ENCODE data around the gene BLOC1S5. TPM values are rescaled to one million over a fixed set of nuclear protein-coding genes. Genes with fewer than 3 reads are reported as not detected.

Gene BLOC1S5
- total RNA-seq, 4 donors from 2014 or later, result 9.6 to 18.8 (median 14.9) TPM

DNA sequence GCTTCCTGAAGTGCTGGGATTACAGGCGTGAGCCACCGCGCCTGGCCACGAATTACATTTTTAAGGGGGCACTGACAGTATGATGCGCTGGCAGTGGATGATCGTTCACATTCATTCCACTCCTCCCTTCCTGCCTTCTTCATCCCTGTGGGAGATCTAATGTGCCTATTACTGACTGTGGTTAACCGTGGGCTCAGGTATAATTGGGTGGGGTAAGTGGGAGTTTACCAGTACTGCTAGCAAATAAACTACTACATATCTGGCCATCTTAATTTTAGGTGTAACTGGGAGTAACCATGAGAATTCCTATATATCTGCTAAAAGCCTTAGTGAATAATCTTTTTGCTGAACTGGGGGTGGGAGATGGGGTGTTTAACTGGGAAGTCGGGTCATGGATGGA is 6.5 kb upstream of the BLOC1S5 start:
- TF ChIP-seq, protein P1, sequence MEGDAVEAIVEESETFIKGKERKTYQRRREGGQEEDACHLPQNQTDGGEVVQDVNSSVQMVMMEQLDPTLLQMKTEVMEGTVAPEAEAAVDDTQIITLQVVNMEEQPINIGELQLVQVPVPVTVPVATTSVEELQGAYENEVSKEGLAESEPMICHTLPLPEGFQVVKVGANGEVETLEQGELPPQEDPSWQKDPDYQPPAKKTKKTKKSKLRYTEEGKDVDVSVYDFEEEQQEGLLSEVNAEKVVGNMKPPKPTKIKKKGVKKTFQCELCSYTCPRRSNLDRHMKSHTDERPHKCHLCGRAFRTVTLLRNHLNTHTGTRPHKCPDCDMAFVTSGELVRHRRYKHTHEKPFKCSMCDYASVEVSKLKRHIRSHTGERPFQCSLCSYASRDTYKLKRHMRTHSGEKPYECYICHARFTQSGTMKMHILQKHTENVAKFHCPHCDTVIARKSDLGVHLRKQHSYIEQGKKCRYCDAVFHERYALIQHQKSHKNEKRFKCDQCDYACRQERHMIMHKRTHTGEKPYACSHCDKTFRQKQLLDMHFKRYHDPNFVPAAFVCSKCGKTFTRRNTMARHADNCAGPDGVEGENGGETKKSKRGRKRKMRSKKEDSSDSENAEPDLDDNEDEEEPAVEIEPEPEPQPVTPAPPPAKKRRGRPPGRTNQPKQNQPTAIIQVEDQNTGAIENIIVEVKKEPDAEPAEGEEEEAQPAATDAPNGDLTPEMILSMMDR (IDR thresholded peaks at IDR 0.05; ENCODE audit: low read depth), result no peak

DNA sequence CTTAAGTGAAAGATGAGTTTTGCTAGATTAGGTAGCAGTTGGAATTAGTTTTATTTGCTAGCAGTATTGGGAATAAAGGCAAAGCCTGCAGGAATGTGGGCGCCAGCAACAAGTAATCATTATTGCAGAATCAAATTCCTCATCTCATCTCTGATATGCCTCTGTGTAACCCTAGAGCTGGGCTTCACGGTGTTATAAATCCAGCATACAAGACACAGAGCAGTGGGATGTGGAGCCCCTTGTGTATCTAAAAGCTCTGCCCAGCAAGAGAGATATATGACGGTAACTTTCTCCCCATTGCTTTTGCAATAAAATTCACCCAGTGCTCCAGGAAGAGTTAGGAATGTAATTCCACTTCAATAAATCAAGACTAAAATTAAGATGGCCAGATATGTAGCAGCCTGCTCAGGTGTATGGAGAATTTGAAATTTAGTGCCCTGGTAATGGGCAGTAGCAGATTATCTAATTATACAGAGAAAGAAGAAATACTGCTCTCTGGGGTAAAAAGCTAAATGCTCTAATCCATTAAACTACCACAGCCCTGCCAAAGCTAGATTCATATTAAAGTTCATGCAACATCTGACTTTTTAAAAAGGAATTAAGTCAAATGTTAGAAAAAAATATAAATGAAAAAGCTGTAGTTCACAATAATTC is 5.6 kb upstream of the BLOC1S5 start:
- TF ChIP-seq, protein P1 (IDR thresholded peaks at IDR 0.05; ENCODE audit: low read depth), result no peak

DNA sequence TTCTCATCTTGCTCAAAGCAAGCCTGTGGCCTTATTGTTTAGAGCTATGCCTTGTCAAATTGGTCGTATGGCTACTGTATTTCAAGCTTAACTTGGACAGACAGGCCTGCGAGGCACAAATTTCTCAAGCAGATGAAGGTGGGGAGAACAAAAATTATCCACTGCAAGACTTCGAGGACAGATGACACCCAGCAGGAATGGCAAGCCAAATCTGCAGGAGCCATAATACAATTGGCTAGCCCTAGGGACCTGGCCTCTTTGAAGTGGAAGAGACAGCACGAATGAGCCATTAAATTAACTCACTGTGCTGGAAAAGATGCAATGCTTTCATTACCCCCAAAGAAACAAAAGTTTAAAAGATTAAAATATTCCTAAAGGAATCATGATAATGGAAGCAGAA is 5.0 kb upstream of the BLOC1S5 start:
- TF ChIP-seq, protein P1 (IDR thresholded peaks at IDR 0.05; ENCODE audit: low read depth), result no peak

DNA sequence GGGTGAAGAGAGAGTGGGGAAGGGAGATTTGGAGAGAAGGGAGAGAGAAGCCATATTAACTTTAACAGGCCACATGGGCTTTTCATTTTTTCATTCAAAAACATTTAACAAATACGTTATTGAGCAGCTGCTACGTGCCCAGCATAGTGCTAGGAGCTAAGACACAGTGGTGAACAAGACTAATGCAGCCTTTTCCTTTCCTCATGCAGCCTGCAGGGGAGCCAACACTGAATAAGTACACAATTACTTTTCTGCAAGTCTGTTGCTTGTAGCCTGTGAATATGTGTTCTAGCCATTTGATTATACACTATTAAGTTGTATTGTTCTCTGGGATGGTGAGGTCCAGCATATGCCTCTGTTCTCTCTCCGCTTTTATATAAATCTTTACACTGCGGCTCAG is 1.9 kb upstream of the BLOC1S5 start:
- TF ChIP-seq, protein P1 (IDR thresholded peaks at IDR 0.05; ENCODE audit: low read depth), result no peak

DNA sequence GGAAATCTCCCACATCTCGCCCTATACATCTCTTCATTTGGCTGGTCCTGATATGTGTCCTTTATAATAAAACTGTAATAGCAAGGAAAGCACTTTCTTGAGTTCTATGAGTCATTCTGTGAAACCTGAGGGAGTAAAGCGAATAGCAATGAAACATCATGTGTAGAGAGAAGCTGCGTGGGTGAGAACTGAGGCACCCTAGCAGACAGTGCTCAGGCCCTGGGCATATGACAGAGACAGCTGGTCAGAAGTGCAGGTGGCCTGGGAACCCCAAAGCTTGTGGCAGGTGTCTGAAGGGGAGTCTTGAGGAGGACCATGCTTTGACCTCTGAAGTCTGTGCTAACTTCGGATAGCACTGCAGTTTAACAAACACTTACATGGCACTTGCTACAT is 1.3 kb upstream of the BLOC1S5 start:
- TF ChIP-seq, protein P1 (IDR thresholded peaks at IDR 0.05; ENCODE audit: low read depth), result no peak

DNA sequence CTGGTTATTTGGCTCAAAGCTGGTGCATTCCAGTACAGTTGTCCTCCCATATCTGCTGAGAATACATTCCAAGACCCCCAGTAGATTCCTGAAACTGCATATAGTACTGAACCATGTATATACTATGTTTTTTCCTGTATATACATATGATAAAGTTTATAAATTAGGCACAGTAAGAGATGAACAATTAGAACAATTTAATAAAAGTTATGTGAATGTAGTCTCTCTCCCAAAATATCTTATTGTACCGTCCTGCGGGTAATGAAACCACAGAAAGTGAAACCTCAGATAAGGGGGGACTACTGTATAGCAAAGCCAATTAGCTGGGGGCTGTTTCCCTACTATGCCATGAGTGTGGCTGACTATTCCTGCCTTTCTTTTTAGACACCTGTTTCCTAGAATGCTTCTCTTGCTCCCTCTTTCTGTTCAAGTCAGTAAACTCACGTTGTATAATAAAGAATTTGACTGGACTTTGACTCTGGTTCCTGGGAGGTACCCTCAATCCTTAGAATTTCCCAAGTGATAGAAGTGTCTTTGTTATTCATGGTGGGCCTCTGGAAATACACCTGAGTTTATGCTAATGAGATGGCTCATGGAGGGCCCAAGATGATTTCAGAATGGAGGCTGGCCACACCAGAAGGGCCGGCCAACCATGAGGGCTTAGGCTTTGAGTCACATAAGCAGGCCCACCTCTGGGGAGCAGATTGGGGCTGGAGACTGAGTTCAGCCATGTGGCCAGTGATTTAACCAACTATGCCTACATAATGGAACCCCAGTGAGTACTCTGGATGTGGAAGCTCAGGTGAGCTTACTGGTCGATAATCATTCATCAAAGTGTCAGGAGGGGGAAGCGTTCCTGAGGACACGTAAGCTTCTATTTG is 689 bp upstream of the BLOC1S5 start:
- TF ChIP-seq, protein P1 (IDR thresholded peaks at IDR 0.05; ENCODE audit: low read depth), result no peak

DNA sequence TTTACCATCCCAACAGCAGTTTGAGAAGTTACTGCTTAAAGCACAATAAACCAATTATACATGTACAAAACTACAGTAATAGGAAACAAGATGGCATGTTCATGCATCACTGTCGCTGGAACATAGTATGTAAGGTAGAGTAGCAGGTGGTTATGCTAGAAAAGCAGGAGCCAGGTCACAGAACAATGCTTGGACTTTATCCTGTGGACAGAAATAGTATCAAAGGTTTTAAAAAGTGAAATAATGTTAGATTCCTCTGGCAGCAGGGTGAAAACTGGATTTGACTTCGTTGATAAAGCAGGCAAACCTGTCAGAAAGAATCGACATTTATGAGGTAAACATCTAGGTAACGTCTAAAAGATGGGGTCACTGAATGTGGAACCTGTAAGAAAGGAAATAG is 2.5 kb downstream of the BLOC1S5 start:
- TF ChIP-seq, protein P1 (IDR thresholded peaks at IDR 0.05; ENCODE audit: low read depth), result no peak

All from subcutaneous adipose tissue (tissue), 4 donors.